Nephron (organoid): ENCODE measurements around the gene LIMS2.

Experiments
- H3K27ac Mint-ChIP-seq, 3 experiments: 2 replicates each; pipeline ENCODE4 v1.8.0; 2020; ENCODE audit warnings: mixed read lengths in 3 of 3, mild to moderate bottlenecking in 2 of 3, moderate library complexity in 1 of 3
- H3K27me3 Mint-ChIP-seq: 2 replicates; pipeline ENCODE4 v1.8.0; 2021; ENCODE audit warnings: low read depth, mild to moderate bottlenecking, moderate library complexity, mixed read lengths
- H3K36me3 Mint-ChIP-seq: 2 replicates; pipeline ENCODE4 v1.8.0; 2020; ENCODE audit warnings: low read depth, mixed read lengths
- H3K4me1 Mint-ChIP-seq: 2 replicates; pipeline ENCODE4 v1.8.0; 2020; ENCODE audit warnings: mixed read lengths
- H3K4me3 Mint-ChIP-seq, 3 experiments: 2 replicates each; pipeline ENCODE4 v1.8.0; 2020; ENCODE audit warnings: mild to moderate bottlenecking in 3 of 3, mixed read lengths in 3 of 3, moderate library complexity in 2 of 3
- H3K9me3 Mint-ChIP-seq: 2 replicates; pipeline ENCODE4 v1.8.0; 2020; ENCODE audit warnings: mixed read lengths
- TF ChIP-seq, protein P1 (sequence below), 3 experiments: fragments of 200-600 bp; sonication (generic); IDR thresholded peaks; one replicate each; pipeline ENCODE4 v1.5.0; 2021; ENCODE audit warnings: antibody characterized with exemption in 3 of 3; ENCODE audit not compliant: unreplicated experiment in 3 of 3

LIMS2 gene

DNA sequence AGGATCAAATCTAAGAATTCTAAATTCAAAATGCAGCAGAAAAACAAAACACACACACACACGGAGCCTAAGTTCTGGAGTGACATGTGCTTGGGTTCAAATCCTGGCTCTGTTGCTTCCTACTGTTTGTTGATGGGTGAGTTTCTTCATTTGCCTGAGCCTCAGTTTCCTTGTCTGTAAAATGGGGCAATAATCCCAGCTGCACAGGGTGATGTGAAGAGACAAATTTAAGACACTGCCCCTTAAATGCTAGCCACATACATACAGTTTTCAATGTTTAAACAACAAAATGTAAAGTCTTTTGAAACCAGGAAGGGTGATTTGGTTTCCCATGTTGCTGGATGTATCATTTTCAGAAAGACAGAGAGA, 30.3 kb downstream of the LIMS2 start:
- no peaks in the 10 kb centered on the region for H3K36me3 Mint-ChIP-seq
- H3K27me3 Mint-ChIP-seq = no peaks in the 10 kb centered on the region
- peaks cover 18% of the 10 kb centered on the region for H3K4me1 Mint-ChIP-seq
- H3K4me3 Mint-ChIP-seq = no peak overlapping the region
- H3K27ac Mint-ChIP-seq = no peak overlapping the region
- H3K9me3 Mint-ChIP-seq = no peaks in the 10 kb centered on the region
- TF ChIP-seq, protein P1, sequence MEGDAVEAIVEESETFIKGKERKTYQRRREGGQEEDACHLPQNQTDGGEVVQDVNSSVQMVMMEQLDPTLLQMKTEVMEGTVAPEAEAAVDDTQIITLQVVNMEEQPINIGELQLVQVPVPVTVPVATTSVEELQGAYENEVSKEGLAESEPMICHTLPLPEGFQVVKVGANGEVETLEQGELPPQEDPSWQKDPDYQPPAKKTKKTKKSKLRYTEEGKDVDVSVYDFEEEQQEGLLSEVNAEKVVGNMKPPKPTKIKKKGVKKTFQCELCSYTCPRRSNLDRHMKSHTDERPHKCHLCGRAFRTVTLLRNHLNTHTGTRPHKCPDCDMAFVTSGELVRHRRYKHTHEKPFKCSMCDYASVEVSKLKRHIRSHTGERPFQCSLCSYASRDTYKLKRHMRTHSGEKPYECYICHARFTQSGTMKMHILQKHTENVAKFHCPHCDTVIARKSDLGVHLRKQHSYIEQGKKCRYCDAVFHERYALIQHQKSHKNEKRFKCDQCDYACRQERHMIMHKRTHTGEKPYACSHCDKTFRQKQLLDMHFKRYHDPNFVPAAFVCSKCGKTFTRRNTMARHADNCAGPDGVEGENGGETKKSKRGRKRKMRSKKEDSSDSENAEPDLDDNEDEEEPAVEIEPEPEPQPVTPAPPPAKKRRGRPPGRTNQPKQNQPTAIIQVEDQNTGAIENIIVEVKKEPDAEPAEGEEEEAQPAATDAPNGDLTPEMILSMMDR (IDR thresholded peaks at IDR 0.05; ENCODE audit: unreplicated experiment in 3 of 3) = no peak

DNA sequence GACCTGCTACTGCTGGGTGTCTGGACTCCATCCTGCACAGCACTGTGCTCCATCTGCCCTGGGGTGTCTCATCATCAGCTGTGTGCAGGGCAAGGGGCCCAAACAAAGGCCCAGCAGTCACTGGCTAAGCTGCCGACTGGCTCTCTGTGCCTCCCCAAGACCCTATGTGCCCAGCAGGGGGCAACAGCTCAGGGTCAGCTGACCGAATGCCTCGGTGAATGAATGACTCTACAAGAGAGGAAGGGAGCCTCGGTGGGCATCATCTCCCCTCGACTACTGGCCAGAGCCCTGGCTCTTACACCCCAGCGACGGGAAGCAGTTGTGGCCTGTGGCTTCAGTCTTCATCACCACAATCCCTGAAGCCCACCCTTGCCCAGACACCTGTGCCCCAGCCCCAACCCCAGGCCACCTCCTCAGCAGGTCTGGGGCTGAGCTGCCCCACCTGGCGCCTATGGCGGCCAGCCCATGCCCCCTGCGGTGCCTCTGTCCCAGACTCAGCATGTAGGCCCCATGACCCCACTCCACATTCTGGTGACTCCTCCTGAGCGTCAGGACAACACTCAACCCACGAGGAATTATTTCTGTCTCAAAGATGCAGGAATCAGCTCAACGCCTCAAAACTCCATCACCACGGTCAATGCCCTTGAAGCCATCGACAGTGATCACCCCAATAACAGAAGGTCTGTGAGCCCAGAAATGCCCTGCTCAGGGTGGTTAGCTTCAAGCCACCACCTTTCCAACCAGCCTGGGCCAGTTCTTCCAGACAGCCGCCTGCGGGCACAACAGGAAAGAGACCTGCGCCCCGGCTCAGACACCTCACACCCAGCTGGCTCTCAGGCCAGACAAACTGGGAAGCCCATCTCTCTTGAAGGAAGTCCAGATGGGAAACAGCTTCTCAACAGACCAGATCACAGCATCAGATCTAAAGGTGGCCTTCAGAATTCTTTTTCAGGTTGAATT, 31.0 kb downstream of the LIMS2 start:
- no peaks in the 10 kb centered on the region for H3K9me3 Mint-ChIP-seq

DNA sequence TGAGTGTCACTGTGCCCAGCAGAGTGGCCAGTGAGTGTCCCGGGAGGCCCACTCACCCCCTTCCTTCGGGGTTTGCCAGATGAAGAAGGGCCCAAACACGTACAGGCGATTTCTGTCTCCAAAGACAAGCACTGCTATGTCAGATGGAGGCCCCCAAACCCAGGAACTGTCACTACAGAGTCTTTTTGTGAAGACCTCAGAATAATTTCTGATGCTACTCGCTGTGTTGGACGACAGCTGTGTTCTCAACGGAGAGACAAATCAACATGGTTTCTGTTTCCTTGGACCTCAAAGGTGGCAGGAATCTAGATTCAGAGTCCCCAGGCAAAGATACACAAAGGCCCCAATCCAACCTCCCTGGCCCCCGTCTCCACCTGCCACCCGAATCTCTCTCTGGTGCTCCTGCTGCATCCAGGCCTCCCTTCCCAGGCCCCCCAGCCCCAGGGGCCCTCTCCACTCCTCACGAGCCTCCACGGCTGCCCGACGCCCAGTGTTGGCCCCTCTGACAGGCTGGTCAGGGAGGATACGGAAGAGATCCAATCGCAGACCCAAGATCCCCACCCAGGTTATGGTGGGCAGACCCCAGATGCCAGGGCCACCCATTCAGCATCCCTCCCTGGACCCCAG, 31.8 kb downstream of the LIMS2 start:
- Mint-ChIP-seq H3K27me3 (no peaks in the 10 kb centered on the region), H3K27ac (peak overlapping the region in 1 of 3 experiments; percentile 29), H3K9me3 (no peaks in the 10 kb centered on the region), H3K4me1 (peaks cover 18% of the 10 kb centered on the region), H3K36me3 (no peaks in the 10 kb centered on the region), H3K4me3 (no peak overlapping the region)
- TF ChIP-seq, protein P1 (IDR thresholded peaks at IDR 0.05; ENCODE audit: unreplicated experiment in 3 of 3) = no peak

More for the DNA sequence above, 31.0 kb downstream of the LIMS2 start:
- TF ChIP-seq, protein P1 (IDR thresholded peaks at IDR 0.05; ENCODE audit: unreplicated experiment in 3 of 3) = no peak
- Mint-ChIP-seq H3K27ac (no peak overlapping the region), H3K4me1 (peaks cover 18% of the 10 kb centered on the region), H3K4me3 (no peak overlapping the region), H3K27me3 (no peaks in the 10 kb centered on the region), H3K36me3 (no peaks in the 10 kb centered on the region)

DNA sequence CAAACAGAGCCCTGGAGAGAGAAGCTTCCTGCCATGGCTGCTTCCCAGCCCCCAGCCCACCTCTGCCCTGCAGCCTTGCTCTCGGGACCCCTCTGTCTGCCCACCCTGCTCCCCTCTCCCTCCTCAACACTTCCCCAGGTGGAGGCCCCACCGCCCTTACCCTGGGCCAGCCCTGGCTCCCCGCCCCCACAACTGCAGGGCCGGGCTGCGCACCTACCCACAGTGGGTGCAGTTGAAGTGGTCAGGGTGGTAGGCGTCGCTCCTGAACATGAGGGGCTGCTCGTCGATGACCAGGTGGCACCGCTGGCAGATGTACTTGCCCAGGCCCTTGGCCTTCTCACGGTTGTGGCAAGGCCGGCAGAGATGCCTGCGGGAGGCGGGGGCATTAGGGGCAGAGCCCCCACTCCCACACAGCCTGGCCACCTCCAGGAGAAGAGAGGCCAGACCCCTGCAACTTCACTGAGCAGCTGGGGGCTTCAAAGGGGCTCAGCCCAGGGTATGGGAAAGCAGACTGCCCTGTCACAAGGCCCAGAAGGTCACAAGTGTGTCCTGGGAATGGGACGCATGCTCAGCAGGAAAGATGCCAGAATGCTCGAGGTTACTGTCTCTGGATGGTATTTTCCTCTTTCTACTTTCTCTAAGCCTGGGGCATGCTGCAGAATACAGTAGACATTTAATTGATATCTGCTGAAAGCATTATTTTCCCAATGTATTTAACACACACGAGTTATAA, 32.5 kb downstream of the LIMS2 start:
- Mint-ChIP-seq H3K4me1 (peaks cover 18% of the 10 kb centered on the region), H3K36me3 (no peaks in the 10 kb centered on the region), H3K27me3 (no peaks in the 10 kb centered on the region), H3K4me3 (no peak overlapping the region), H3K27ac (peak overlapping the region in 1 of 3 experiments; percentile 29), H3K9me3 (no peaks in the 10 kb centered on the region)
- TF ChIP-seq, protein P1 (IDR thresholded peaks at IDR 0.05; ENCODE audit: unreplicated experiment in 3 of 3) = no peak

DNA sequence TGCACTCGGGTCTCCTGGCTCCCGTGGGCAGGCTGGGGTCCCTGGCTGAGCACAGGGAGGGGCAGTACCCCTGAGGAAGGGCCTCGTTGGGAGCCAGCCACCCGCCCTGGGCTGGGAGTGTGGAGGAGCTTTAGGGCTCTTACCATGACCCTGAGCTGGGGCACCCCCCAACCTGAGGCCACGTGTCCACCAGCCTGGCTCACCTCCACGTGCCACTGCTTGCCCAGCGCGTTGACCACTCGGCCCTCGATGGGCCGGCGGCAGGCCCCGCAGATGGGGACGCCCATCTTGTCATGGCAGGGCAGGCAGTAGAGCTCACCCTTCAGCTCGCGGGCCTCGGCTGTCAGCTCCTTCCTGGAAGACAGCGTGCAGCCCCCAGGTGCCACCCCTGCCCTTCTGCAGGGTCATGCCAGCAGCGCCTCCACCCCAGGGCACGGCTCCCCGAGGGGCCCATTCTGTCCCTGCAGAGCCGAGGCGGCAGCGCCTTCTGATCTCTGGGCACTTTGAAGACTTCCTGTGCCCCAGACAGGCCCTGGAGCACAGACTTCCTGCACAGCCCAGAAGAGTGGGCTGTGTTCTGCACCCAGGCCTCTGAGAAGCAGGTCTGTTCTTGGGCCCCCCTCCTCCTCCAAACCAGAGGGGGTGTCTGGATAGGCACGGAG, 33.4 kb downstream of the LIMS2 start:
- TF ChIP-seq, protein P1 (IDR thresholded peaks at IDR 0.05; ENCODE audit: unreplicated experiment in 3 of 3) = no peak
- Mint-ChIP-seq H3K27ac (no peak overlapping the region), H3K4me1 (peaks cover 18% of the 10 kb centered on the region), H3K4me3 (no peak overlapping the region), H3K36me3 (no peaks in the 10 kb centered on the region), H3K27me3 (no peaks in the 10 kb centered on the region), H3K9me3 (no peaks in the 10 kb centered on the region)
